Right cardiac atrium (tissue), 5 donors: ENCODE measurements around the gene UQCRC1. TPM values are rescaled to one million over a fixed set of nuclear protein-coding genes. Genes with fewer than 3 reads are reported as not detected.

Source experiments
- ATAC-seq, 2 donors: fragments of 200-7000 bp; cut with Tn5 transposase; one replicate each; pipeline versions ENCODE4 v1.8.0 to v1.9.1; 2020; ENCODE audit warnings: moderate library complexity in 2 of 2, mild to moderate bottlenecking in 1 of 2
- DNase-seq, 3 donors: peaks; one replicate each; pipeline ENCODE4 v3.0.0-alpha.2; 2020
- H3K27ac ChIP-seq: one replicate; pipeline ENCODE4 v1.5.1; 2013; ENCODE audit warnings: mild to moderate bottlenecking, low read length, control low read depth, moderate library complexity
- H3K27me3 ChIP-seq: one replicate; pipeline ENCODE4 v1.6.1; 2013; ENCODE audit not compliant: control insufficient read depth, insufficient read depth
- H3K4me1 ChIP-seq: one replicate; pipeline ENCODE4 v1.6.1; 2013; ENCODE audit warnings: low read length; ENCODE audit not compliant: control insufficient read depth, insufficient read depth
- H3K4me3 ChIP-seq: one replicate; pipeline ENCODE4 v1.5.1; 2013; ENCODE audit warnings: low read length, control low read depth
- H3K9me3 ChIP-seq: one replicate; pipeline ENCODE4 v1.6.1; 2013; ENCODE audit warnings: low read length; ENCODE audit not compliant: control insufficient read depth
- WGBS: extraction: QIAGEN DNeasy Blood & Tissue Kit; methylation state at CpG from one replicate; pipeline ENCODE4 v1.1.7; 2013; 5-methylcytosine and 5-hydroxymethylcytosine counted together
- intact Hi-C, 4 donors: fragments of 100-400 bp; cut with DNase I; formaldehyde crosslinking; loops; one replicate each; pipeline versions ENCODE4 v1.11.0 to v1.14.0; 2022 to 2023
- polyA plus RNA-seq: library from polyadenylated mRNA; stranded (reverse); fragments of 200-250 nt; gene quantifications from one replicate; pipeline ENCODE4 v1.2.3, GENCODE V29; 2013
- total RNA-seq, 4 donors: library from RNA; stranded (reverse); fragmentation: NEBNext Ultra II Directional; extraction: Animal tissue kit (Norgen Biotek cat#: 25700); gene quantifications; one replicate each; pipeline ENCODE4 v1.2.1, GENCODE V29; 2021
- donor health status: healthy with polysubstance abuse.
- donor health status: DM: no; HTN: yes; CAD: no.
- donor health status: DM: no; HTN: no; CAD: no.
- donor health status: DM: no; HTN: yes; CAD: no; lungs with severe emphysema.
- donor health status: DM: yes; HTN: yes; CAD: no.

Gene UQCRC1
- total and polyA plus RNA-seq, 5 donors = 622 to 865 (median 649) TPM

GRCh38 chr3:48588230-48588629 lies 21.2 kb downstream of the UQCRC1 start:
- H3K27ac ChIP-seq = no peak overlapping the region
- no peak overlapping the region for H3K4me3 ChIP-seq
- no peaks in the 10 kb centered on the region for H3K4me1 ChIP-seq
- no peaks in the 10 kb centered on the region for H3K9me3 ChIP-seq
- intact Hi-C loops = no loop called here
- H3K27me3 ChIP-seq = no peaks in the 10 kb centered on the region
- 64% methylated on average over 15 of the region's 15 CpGs for WGBS
- ATAC-seq = no peak
- no peak for DNase-seq

GRCh38 chr3:48587686-48588085 lies 21.8 kb downstream of the UQCRC1 start:
- Histone ChIP-seq H3K4me1 (no peaks in the 10 kb centered on the region), H3K9me3 (no peaks in the 10 kb centered on the region), H3K27ac (no peak overlapping the region), H3K4me3 (no peak overlapping the region), H3K27me3 (no peaks in the 10 kb centered on the region)
- intact Hi-C loops = no loop called here
- DNase-seq = no peak
- no peak for ATAC-seq
- 81% methylated on average over 11 of the region's 11 CpGs for WGBS

- Histone ChIP-seq H3K9me3 (no peaks in the 10 kb centered on the region), H3K27me3 (no peaks in the 10 kb centered on the region), H3K4me1 (no peaks in the 10 kb centered on the region), H3K27ac (no peak overlapping the region), H3K4me3 (no peak overlapping the region)
- 77% methylated on average over 8 of the region's 8 CpGs for WGBS
- ATAC-seq = no peak
- intact Hi-C loops = no loop called here
- DNase-seq = no peak
Measured at GRCh38 chr3:48585411-48585810, 24.0 kb downstream of the UQCRC1 start.

- Histone ChIP-seq H3K4me3 (no peak overlapping the region), H3K27me3 (no peaks in the 10 kb centered on the region), H3K4me1 (no peaks in the 10 kb centered on the region), H3K27ac (no peak overlapping the region), H3K9me3 (no peaks in the 10 kb centered on the region)
- intact Hi-C loops = no loop called here
- 88% methylated on average over 9 of the region's 9 CpGs for WGBS
- DNase-seq (no peak), ATAC-seq (no peak)
Measured at GRCh38 chr3:48584836-48585235, 24.6 kb downstream of the UQCRC1 start.

- ATAC-seq (no peak), DNase-seq (no peak)
- H3K9me3 ChIP-seq = no peaks in the 10 kb centered on the region
- intact Hi-C loops = no loop called here
- 91% methylated on average over 14 of the region's 14 CpGs for WGBS
- H3K27ac ChIP-seq = no peak overlapping the region
- no peaks in the 10 kb centered on the region for H3K27me3 ChIP-seq
- H3K4me1 ChIP-seq = no peaks in the 10 kb centered on the region
- H3K4me3 ChIP-seq = no peak overlapping the region
Measured at GRCh38 chr3:48581621-48582481, 27.6 kb downstream of the UQCRC1 start.

- no peaks in the 10 kb centered on the region for H3K4me1 ChIP-seq
- 86% methylated on average over 4 of the region's 4 CpGs for WGBS
- H3K9me3 ChIP-seq = no peaks in the 10 kb centered on the region
- H3K4me3 ChIP-seq = no peak overlapping the region
- H3K27me3 ChIP-seq = no peaks in the 10 kb centered on the region
- no peak for ATAC-seq
- intact Hi-C loops = no loop called here
- no peak overlapping the region for H3K27ac ChIP-seq
- no peak for DNase-seq
Measured at GRCh38 chr3:48576647-48577046, 32.8 kb downstream of the UQCRC1 start.

- DNase-seq = no peak
- Histone ChIP-seq H3K27ac (no peak overlapping the region), H3K4me3 (no peak overlapping the region), H3K4me1 (no peaks in the 10 kb centered on the region), H3K9me3 (no peaks in the 10 kb centered on the region), H3K27me3 (no peaks in the 10 kb centered on the region)
- 85% methylated on average over 17 of the region's 17 CpGs for WGBS
- intact Hi-C loops = no loop called here
- ATAC-seq = no peak
Measured at GRCh38 chr3:48575366-48575765, 34.1 kb downstream of the UQCRC1 start.

- 92% methylated on average over 10 of the region's 10 CpGs for WGBS
- intact Hi-C loops = no loop called here
- H3K9me3 ChIP-seq = no peaks in the 10 kb centered on the region
- H3K27me3 ChIP-seq = no peaks in the 10 kb centered on the region
- H3K4me3 ChIP-seq = no peak overlapping the region
- no peaks in the 10 kb centered on the region for H3K4me1 ChIP-seq
- H3K27ac ChIP-seq = no peak overlapping the region
- ATAC-seq (no peak), DNase-seq (no peak)
Measured at GRCh38 chr3:48573973-48574585, 35.4 kb downstream of the UQCRC1 start.

GRCh38 chr3:48572517-48572916 lies 36.9 kb downstream of the UQCRC1 start:
- Histone ChIP-seq H3K9me3 (no peaks in the 10 kb centered on the region), H3K4me3 (no peak overlapping the region), H3K27ac (no peak overlapping the region), H3K27me3 (no peaks in the 10 kb centered on the region), H3K4me1 (no peaks in the 10 kb centered on the region)
- ATAC-seq = no peak
- intact Hi-C loops = no loop called here
- 87% methylated on average over 7 of the region's 7 CpGs for WGBS
- no peak for DNase-seq

- H3K27ac ChIP-seq = no peak overlapping the region
- H3K9me3 ChIP-seq = no peaks in the 10 kb centered on the region
- DNase-seq = no peak
- intact Hi-C loops = no loop called here
- H3K27me3 ChIP-seq = no peaks in the 10 kb centered on the region
- H3K4me3 ChIP-seq = no peak overlapping the region
- ATAC-seq = no peak
- WGBS = 84% methylated on average over 12 of the region's 12 CpGs
- H3K4me1 ChIP-seq = no peaks in the 10 kb centered on the region
Measured at GRCh38 chr3:48571938-48572337, 37.5 kb downstream of the UQCRC1 start.

GRCh38 chr3:48569808-48570450 lies 39.5 kb downstream of the UQCRC1 start:
- H3K4me3 ChIP-seq = no peak overlapping the region
- no peaks in the 10 kb centered on the region for H3K27me3 ChIP-seq
- no peak for ATAC-seq
- no peak for DNase-seq
- H3K4me1 ChIP-seq = no peaks in the 10 kb centered on the region
- H3K27ac ChIP-seq = no peak overlapping the region
- H3K9me3 ChIP-seq = no peaks in the 10 kb centered on the region
- intact Hi-C loops = no loop called here
- 86% methylated on average over 18 of the region's 18 CpGs for WGBS
